ENCODE data around the gene TENT5C. TPM values are rescaled to one million over a fixed set of nuclear protein-coding genes. Genes with fewer than 3 reads are reported as not detected.
A peak's percentile ranks its signal among the peaks of the same experiment; 100 is the strongest.

Gene TENT5C
- total and polyA plus RNA-seq, 9 of the 15 experiments (the other 6 are each of a cell fraction or from before 2014, with no cell fraction given) = 1.8 to 7.7 (median 4.0) TPM

DNA sequence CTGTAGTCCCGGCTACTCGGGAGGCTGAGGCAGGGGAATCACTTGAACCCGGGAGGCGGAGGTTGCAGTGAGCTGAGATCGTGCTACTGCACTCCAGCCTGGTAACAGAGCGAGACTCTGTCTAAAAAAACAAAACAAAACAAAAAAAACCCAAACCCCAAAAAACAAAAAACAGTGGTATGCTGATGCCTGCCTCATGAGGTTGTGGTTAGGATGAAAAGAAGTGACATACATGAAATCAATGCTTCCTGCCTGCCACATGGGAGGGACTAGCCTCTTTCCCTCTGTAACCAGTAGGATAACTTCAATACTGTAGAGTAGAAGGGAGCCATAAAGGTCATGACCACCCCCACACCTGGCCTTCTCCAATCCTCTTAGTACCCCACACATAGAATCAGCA is 55.2 kb downstream of the TENT5C start (continued):
- TF ChIP-seq, protein P1, sequence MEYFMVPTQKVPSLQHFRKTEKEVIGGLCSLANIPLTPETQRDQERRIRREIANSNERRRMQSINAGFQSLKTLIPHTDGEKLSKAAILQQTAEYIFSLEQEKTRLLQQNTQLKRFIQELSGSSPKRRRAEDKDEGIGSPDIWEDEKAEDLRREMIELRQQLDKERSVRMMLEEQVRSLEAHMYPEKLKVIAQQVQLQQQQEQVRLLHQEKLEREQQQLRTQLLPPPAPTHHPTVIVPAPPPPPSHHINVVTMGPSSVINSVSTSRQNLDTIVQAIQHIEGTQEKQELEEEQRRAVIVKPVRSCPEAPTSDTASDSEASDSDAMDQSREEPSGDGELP (CRISPR knock-in tag; IDR thresholded peaks at IDR 0.05; ENCODE audit: borderline replicate concordance) = no peak
- no peak for TF ChIP-seq XRCC3 (IDR thresholded peaks at IDR 0.05)
- TF ChIP-seq TOE1 (IDR thresholded peaks at IDR 0.05; ENCODE audit: borderline replicate concordance) = 0 out of 2 replicates have a peak, but pooled peaks have one; percentile 24
- no peak for TF ChIP-seq TOE1 (CRISPR knock-in tag; IDR thresholded peaks at IDR 0.05; ENCODE audit: borderline replicate concordance, low read depth)
- TF ChIP-seq, protein P2, sequence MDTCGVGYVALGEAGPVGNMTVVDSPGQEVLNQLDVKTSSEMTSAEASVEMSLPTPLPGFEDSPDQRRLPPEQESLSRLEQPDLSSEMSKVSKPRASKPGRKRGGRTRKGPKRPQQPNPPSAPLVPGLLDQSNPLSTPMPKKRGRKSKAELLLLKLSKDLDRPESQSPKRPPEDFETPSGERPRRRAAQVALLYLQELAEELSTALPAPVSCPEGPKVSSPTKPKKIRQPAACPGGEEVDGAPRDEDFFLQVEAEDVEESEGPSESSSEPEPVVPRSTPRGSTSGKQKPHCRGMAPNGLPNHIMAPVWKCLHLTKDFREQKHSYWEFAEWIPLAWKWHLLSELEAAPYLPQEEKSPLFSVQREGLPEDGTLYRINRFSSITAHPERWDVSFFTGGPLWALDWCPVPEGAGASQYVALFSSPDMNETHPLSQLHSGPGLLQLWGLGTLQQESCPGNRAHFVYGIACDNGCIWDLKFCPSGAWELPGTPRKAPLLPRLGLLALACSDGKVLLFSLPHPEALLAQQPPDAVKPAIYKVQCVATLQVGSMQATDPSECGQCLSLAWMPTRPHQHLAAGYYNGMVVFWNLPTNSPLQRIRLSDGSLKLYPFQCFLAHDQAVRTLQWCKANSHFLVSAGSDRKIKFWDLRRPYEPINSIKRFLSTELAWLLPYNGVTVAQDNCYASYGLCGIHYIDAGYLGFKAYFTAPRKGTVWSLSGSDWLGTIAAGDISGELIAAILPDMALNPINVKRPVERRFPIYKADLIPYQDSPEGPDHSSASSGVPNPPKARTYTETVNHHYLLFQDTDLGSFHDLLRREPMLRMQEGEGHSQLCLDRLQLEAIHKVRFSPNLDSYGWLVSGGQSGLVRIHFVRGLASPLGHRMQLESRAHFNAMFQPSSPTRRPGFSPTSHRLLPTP (IDR thresholded peaks at IDR 0.05; ENCODE audit: borderline replicate concordance, extremely low read depth, insufficient read length) = no peak
- TF ChIP-seq NFATC3 (IDR thresholded peaks at IDR 0.05) = 0 out of 2 replicates have a peak, but pooled peaks have one; percentile 29
- TF ChIP-seq, protein P3, sequence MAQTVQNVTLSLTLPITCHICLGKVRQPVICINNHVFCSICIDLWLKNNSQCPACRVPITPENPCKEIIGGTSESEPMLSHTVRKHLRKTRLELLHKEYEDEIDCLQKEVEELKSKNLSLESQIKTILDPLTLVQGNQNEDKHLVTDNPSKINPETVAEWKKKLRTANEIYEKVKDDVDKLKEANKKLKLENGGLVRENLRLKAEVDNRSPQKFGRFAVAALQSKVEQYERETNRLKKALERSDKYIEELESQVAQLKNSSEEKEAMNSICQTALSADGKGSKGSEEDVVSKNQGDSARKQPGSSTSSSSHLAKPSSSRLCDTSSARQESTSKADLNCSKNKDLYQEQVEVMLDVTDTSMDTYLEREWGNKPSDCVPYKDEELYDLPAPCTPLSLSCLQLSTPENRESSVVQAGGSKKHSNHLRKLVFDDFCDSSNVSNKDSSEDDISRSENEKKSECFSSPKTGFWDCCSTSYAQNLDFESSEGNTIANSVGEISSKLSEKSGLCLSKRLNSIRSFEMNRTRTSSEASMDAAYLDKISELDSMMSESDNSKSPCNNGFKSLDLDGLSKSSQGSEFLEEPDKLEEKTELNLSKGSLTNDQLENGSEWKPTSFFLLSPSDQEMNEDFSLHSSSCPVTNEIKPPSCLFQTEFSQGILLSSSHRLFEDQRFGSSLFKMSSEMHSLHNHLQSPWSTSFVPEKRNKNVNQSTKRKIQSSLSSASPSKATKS (CRISPR knock-in tag; IDR thresholded peaks at IDR 0.05) = no peak
- no peak for TF ChIP-seq GATA2 (CRISPR knock-in tag; IDR thresholded peaks at IDR 0.05)

Measured in K562 (cell line).